HG03103 (cell line): ENCODE data around the gene EBI3.
A peak's percentile ranks its signal among the peaks of the same experiment; 100 is the strongest.
"Not testable (repeated sequence)": the region's sequence is repeated elsewhere in the genome, so short reads cannot be mapped to it uniquely, and the experiment has no call there.

Experiments used
- ATAC-seq: cut with Tn5 transposase; IDR thresholded peaks from one replicate; pipeline ENCODE4 v1.9.1; 2021; ENCODE audit warnings: low read depth; ENCODE audit not compliant: unreplicated experiment

The EBI3 gene

DNA sequence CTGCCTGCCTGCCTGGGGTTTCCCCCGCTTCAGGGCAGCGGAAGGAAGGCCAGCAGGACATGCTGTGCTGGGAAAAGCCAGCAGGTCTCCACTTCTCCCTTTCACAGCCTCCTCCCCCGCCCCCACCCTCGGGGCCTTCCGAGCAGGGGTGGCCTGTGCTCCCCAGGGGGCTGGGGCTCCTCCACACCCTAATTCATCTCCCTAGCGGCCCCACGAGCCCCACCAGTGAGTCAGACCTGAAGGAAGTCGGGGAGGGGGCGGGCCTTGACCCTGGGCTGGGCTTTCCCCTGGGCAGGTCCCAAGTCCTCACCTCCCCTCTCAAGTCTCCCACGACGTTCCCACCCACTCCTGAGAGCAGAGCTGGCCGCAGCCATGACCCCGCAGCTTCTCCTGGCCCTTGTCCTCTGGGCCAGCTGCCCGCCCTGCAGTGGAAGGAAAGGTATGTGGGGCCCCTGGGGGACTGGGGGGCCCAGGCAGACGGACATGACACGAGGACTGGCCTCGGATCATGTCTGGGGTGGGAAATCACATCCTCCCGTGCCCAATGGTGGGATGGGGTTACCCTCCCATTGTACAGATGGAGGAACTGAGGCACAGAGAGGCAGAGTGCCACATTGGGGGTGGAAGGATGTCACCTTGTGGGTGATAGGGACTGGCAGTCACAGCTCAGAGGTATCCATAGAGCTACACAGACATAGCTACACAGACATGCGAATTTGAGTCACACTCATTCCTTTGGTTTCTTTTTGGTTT is at the start of gene EBI3:
Gene EBI3 (plus strand): TSS at position 345 of the 753 bp plus-strand sequence. CDS start 28 bp downstream, at position 373.
- ATAC-seq = peak; percentile 62

DNA sequence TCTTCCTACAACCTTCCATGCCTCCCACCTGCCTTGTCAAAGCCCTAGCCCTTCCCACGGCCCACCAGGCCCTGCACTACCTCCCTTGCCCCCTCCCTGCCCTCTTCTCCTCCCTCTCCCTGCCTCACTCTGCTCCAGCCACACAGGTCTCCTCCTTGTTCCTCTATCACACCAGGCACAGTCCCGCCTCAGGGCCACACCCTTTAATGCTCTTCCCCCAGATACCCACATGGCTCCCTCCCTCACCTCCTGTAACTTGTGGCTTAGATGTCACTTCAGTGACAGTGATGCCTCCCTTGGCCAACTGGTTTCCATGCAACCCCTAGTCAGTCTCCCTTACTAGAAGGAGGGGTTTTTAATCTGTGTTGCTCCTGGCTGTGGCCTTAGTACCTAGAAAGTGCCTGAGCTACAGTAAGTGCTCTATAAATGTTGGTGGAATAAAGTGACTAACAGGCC is 48.2 kb upstream of the EBI3 start:
- ATAC-seq = no peak

DNA sequence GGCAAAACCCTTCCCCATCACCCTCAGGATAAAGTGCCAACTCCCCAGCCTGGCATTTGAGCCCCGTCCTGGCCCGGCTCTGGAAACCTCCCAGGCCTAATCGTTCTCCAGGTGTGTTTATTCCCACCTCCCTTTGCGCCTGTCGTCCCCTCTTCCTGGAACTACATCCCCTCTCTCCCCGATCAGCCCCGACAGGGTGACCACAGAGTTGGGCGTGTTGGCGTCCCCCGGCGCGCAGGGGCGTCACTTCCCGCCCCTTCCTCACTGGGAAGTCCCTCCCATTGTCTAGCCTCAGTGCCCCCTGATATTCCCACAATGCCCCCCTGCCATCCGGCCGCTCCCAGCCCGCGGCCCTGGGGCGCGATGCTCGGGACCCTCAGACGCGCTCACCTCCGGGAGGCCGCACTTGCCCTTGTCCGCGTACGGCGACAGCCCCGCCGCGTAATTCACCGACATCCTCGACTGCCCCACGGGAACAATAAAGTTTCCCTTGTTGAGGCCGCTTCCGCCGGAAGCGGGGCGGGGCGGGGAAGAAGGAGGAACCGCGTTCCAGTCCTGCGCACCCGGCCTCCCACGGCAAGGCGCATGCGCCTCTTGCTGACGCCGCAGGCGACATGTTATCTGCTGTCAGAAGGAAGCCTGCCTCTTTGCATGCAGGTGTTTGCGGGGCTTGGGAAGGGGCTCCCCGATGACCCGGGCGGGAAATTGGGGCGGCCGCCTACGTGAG is 47.1 kb upstream of the EBI3 start, which contains the start of the genes ANKRD24 and SIRT6:
Gene ANKRD24 (plus strand): TSS at position 606 of the 727 bp plus-strand sequence. CDS start 3,737 bp downstream, outside the sequence.
Gene SIRT6 (minus strand): TSS at position 480 of the 727 bp plus-strand sequence. CDS start 24 bp downstream, at position 456.
- peak; percentile 49 for ATAC-seq

- no peak for ATAC-seq
Observed at GRCh38 chr19:4183967-4184717, 45.2 kb upstream of the EBI3 start.

GRCh38 chr19:4184718-4185352 is 44.5 kb upstream of the EBI3 start:
- no peak for ATAC-seq

- no peak for ATAC-seq
Observed at GRCh38 chr19:4185413-4186086, 43.8 kb upstream of the EBI3 start.

DNA sequence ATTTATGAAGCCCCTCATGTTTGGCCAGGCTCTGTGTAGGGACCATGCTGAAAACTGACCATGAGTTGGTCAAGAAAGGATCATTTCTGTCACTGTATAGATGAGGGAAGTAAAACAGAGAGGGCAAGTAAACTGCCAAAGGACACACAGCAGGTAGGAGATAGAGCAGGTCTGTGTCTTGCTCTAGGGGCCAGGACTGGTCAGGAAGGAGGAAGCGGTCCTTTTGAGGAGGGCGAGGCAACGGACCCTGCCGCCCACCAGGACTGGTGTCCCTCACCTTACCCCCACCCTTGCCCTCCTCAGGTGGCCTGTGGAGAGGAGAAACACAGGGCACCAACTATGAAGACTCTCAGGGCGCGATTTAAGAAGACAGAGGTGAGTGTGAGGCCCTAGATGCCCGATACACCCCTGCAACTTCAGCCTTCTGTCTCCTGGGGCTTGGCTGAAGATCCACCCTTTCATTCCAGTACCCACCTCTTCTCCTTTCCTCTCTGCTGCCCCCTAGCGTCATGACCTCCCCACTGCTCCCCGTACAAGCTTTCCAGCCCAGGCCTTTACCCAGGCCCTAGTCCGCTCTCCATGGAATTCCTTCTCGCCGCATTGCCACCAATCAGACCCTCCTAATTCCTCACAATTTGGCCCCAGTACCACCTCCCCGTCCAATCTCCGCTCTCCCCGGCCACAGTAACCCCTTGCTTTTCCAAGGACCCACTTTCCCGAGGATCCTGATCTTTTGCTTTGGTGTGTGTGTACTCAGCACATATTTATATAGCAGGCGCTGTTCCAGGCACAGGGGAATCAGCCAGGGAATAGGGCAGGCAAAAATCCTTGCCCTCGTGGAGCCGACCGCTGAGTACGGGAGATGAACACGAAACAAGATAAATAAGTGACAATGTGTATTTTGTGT is 43.0 kb upstream of the EBI3 start:
- ATAC-seq = no peak

GRCh38 chr19:4187313-4188122 is 41.8 kb upstream of the EBI3 start:
- ATAC-seq = no peak

GRCh38 chr19:4189641-4190040 is 39.7 kb upstream of the EBI3 start:
- ATAC-seq = no peak

GRCh38 chr19:4192537-4192936 is 36.8 kb upstream of the EBI3 start:
- ATAC-seq = not testable (repeated sequence)

- no peak for ATAC-seq
Observed at GRCh38 chr19:4194353-4194752, 35.0 kb upstream of the EBI3 start.

GRCh38 chr19:4196009-4196408 is 33.3 kb upstream of the EBI3 start:
- ATAC-seq = no peak

- no peak for ATAC-seq
Observed at GRCh38 chr19:4196587-4197148, 32.7 kb upstream of the EBI3 start.

- ATAC-seq = no peak
Observed at GRCh38 chr19:4197228-4197624, 32.1 kb upstream of the EBI3 start.

DNA sequence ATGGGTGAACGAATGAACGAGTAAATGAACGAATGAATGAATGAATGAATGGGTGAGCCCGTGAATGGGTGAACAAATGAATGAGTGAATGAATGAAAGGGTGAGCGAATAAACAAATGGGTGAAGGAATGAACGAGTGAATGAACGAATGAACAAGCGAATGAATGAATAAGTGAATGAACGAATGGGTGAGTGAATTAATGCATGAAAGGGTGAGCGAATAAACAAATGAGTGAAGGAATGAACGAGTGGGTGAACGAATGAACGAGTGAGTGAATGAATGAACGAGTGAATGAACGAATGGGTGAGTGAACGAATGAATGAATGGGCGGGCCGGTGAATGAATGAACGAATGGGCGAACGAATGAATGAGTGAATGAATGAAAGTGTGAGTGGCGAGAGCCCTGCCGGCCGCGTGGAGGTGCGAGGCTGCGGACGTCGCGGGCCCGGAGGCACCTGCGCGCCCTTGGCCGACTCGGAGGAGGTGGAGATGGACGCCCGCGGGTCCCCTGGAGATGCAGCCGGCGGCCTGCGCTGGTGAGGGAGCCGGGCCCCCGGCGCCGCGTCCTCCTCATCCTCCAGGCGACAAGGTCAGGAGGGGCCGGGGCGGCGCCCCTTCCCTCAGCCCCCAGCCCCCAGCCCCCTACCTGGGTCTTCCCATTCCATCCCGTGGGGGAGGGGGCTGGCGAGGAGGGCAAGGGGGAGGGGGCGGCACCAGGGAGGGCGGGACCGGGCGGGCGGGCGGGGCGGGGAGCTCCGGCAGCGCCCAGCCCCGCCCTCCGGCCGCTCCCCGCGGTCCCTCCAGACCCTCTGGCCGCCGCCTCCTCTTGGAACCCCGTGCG is 31.5 kb upstream of the EBI3 start:
- no peak for ATAC-seq

GRCh38 chr19:4198467-4199126 is 30.7 kb upstream of the EBI3 start:
- ATAC-seq = no peak
